ENCODE results near the gene ZNF83. TPM values are rescaled to one million over a fixed set of nuclear protein-coding genes. Genes with fewer than 3 reads are reported as not detected.
A peak's percentile ranks its signal among the peaks of the same experiment; 100 is the strongest.
"Not testable (repeated sequence)": the region's sequence is repeated elsewhere in the genome, so short reads cannot be mapped to it uniquely, and the experiment has no call there.

ZNF83 gene
- total RNA-seq, 1 donor from 2014 or later = 165 TPM

- no peak for DNase-seq (ENCODE audit: low read depth)
Observed at GRCh38 chr19:52639996-52640395, 1.8 kb upstream of the ZNF83 start.

- no peak for DNase-seq (ENCODE audit: low read depth)
Observed at GRCh38 chr19:52638601-52639000, 446 bp upstream of the ZNF83 start.

- DNase-seq (ENCODE audit: low read depth) = peak; percentile 85
Observed at GRCh38 chr19:52635786-52636570, 2.2 kb downstream of the ZNF83 start.

GRCh38 chr19:52627441-52627840 lies 10.7 kb downstream of the ZNF83 start:
- not testable (repeated sequence) for DNase-seq (ENCODE audit: low read depth)

GRCh38 chr19:52626915-52627314 lies 11.2 kb downstream of the ZNF83 start:
- no peak for DNase-seq (ENCODE audit: low read depth)

DNA sequence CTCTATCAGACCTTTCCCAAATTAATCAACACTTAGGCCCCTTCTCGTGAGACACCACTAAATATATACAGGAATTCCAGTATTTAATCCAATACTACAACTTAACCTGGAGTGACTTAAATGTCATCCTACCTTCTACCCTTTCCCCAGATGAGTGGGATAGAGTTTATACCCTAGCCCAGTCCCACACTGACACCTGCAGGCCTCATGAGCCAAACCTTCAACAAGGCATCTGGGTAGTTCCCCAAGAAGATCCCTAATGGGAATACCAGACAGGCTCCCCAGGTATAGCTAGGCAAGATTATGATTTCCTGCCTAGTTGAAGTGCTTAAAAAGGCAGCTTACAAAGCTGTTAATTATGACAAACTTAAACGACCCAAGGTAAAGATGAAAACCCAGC lies 15.9 kb downstream of the ZNF83 start:
- DNase-seq (ENCODE audit: low read depth) = no peak

- DNase-seq (ENCODE audit: low read depth) = no peak
Observed at GRCh38 chr19:52621376-52621775, 16.8 kb downstream of the ZNF83 start.

- no peak for DNase-seq (ENCODE audit: low read depth)
Observed at GRCh38 chr19:52613299-52613906, 24.8 kb downstream of the ZNF83 start.

- DNase-seq (ENCODE audit: low read depth) = no peak
Observed at GRCh38 chr19:52603558-52604207, 34.5 kb downstream of the ZNF83 start.

- peak; percentile 24 for DNase-seq (ENCODE audit: low read depth)
Observed at GRCh38 chr19:52602941-52603340, 35.2 kb downstream of the ZNF83 start.

GRCh38 chr19:52601974-52602366 lies 36.2 kb downstream of the ZNF83 start:
- DNase-seq (ENCODE audit: low read depth) = not testable (repeated sequence)

GRCh38 chr19:52601025-52601973 lies 36.9 kb downstream of the ZNF83 start:
- peak; percentile 71 for DNase-seq (ENCODE audit: low read depth)

DNA sequence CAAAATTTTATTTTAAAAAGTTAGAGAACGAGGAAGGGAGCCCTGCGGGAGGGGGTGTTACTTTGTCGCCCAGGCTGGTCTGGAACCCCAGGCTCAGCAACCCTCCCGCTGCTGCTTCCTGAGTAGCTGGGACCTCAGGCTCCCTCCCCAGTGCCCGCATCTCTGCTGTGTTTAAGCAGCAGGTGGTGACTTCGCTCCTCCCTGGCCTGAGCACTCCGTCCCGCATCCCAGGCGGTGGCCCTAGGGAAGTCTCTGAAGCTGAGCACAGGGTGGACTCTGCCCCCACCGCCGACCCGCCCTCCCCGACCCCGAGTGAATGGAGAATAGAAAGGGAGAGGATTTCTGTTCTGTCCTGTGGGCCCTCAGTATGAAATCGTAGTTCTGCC lies 37.5 kb downstream of the ZNF83 start:
- no peak for DNase-seq (ENCODE audit: low read depth)

GRCh38 chr19:52599241-52599640 lies 38.9 kb downstream of the ZNF83 start:
- no peak for DNase-seq (ENCODE audit: low read depth)

DNA sequence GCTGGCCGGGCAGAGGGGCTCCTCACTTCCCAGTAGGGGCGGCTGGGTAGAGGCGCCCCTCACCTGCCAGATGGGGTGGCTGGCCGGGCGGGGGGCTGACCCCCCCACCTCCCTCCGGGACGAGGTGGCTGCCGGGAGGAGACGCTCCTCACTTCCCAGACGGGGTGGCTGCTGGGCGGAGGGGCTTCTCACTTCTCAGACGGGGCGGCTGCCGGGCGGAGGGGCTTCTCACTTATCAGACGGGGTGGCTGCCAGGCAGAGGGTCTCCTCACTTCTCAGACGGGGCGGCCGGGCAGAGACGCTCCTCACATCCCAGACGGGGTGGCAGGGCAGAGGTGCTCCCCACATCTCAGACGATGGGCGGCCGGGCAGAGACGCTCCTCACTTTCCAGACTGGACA lies 44.7 kb downstream of the ZNF83 start:
- not testable (repeated sequence) for DNase-seq (ENCODE audit: low read depth)

GRCh38 chr19:52592301-52592700 lies 45.9 kb downstream of the ZNF83 start:
- no peak for DNase-seq (ENCODE audit: low read depth)

GRCh38 chr19:52590728-52591127 lies 47.4 kb downstream of the ZNF83 start:
- DNase-seq (ENCODE audit: low read depth) = no peak

GRCh38 chr19:52585604-52586003 lies 52.6 kb downstream of the ZNF83 start:
- no peak for DNase-seq (ENCODE audit: low read depth)

- no peak for DNase-seq (ENCODE audit: low read depth)
Observed at GRCh38 chr19:52584736-52585440, 53.3 kb downstream of the ZNF83 start.

- peak; percentile 81 for DNase-seq (ENCODE audit: low read depth)
Observed at GRCh38 chr19:52570000-52570861, 67.9 kb downstream of the ZNF83 start, which contains the start of gene ZNF701. ZNF701 (plus strand) TSS chr19:52570287; CDS start chr19:52574148, 3,861 bp downstream.
